Kidney glomerular epithelial cell (primary cell): ENCODE measurements around the gene CYP1A2.

Experiments used
- DNase-seq: peaks from one replicate; lab custom pipeline; 2025; lab: John Stamatoyannopoulos, UW

The CYP1A2 gene

DNA sequence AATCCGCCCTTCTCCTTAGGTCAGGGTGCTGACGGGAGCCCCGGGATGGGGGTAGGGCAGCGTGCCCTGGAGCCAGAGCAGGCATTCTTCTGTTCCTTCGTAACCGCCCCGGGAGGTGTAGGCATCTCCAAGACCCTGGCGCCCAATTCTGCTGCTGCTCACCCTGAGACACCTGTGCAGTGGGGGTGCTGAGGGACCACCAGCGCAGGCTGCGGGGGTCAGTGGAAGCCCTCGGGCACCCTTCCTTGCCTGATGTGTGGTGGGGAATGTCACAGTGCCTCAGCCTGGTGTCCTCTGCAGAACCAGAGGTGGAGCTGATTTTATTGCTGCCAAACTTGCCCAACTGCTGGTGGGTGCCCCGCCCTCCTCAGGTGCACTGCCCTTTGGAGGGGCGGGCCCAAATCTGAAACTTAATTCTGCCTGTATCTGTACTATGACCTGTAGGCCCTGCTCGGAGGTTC, 40.6 kb downstream of the CYP1A2 start:
- DNase-seq, result no peak

DNA sequence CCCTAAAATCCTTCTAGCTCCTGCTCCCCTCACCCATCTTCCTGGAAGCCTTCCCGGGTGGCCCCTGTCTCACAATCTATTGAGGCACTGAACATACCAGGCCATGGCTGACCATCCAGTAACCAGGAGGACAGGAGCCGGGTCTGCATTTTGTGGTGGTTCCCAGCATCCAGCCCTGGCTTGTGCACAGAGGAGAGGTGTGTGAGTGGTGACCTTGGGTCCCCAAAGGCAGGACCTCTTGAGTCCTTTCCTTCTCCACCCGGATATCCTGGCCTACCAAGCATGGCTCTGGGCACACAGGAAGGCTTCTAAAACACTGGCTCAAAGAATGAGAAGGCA, 41.1 kb downstream of the CYP1A2 start:
- DNase-seq, result no peak

DNA sequence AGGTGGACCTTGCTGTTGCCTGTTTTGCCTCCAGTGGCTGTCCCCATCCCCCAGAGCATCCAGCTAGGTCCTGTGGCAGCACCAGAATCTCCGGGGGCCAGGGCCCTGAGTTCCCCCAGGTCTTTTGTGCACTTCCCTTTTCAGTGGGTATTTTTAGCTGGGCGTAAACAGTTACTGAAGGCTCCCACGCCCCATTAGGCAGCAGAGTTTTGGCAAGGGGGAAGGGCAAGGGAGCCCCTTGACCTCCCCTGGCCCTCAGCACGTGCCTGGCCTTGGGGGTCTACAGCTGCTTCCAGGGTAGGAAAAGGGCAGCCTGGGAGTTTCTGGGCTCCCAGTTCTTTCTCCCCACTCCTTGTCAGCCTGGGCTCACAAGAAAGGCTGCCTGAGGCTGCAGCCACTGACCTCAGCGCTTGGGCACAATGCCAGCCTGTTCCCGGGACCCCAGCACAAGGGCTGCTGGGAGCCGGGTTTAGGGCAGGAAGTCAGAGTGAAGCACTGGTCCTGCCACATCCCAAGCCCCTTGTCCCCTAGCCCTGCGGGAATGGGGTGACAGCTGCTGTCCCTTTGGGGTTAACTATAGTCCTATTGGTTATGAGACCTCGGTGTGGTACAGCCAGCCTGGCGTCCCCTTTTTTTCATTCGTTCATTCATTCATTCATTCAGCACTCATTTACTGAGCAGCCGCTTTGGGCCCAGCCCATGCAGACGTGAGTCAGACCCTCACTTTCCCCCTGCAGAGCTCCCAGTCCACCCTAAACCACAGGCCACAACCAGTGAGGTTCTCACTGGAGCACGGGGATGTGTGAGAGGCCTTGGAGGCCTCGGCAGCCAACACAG, 41.7 kb downstream of the CYP1A2 start:
- DNase-seq, result peak; percentile 22

DNA sequence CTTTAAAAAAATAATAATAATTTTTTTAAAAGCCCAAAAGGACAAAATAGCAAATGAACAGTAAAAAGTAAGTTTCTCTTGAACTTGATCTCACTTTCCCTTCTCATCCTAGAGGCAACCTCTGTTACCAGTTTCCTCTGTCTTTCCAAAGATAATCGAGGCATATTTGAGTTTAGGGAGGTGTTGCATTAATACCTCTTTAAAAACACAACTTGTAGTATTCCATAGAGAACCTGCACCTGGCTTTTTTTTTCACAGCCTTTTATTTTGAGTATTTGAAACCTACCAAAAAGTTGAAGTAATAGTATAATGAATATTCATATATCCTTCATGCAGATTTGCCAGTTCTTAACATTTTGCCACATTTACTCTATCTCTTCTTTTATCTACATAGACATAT, 42.4 kb downstream of the CYP1A2 start:
- DNase-seq, result no peak

DNA sequence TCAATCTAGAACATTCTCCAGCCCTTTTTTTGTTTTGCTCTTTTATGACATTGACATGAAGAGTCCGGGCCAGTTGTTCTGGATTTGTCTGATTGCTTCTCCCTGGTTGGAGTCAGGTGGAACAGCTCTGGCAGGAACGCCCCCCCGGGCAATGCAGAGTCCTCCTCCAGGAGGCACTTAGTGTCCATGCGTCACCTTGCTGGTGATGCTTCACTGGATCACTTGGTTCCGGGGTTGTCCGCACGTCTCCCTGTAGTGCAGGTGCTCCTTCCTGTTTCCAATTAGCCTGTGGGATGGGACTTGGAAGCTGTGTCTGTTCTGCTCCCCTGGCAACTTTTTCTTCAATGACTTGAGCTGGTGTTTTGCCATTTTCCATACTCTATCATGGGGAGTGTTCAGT, 43.0 kb downstream of the CYP1A2 start:
- no peak for DNase-seq

DNA sequence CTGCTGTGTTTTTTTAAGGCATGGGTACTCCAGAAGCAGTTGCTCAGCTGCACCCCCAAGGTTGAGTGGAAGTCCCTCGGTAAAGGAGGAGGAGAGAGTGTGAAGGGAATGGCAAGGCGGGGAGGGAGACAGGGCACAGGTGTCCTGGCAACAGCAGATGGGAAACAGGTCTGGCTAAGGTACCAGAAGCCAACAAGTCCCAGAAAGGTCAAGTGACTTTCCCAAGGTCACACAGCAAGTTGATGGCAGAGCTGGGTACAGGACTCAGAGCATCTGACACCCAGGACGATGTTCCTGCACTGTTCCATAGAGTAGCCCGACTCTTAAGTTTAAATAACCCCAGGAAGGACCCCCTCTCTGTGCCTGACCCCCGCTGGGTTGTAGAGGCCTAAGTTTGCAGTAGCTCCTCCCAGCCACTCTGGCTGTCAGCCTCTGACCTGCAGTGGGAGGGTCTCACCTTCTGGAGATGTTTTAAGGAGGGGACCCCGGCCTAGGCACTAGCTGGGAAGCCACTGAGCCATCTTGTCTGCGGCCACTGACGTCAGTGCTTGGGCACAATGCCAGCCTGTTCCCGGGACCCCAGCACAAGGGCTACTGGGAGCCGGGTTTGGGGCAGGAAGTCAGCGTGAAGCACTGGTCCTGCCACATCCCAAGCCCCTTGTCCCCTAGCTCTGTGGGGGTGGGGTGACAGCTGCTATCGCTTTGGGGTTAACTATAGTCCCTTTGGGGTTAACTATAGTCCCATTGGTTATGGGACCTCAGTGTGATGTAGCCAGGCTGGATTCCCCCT, 43.8 kb downstream of the CYP1A2 start:
- no peak for DNase-seq

DNA sequence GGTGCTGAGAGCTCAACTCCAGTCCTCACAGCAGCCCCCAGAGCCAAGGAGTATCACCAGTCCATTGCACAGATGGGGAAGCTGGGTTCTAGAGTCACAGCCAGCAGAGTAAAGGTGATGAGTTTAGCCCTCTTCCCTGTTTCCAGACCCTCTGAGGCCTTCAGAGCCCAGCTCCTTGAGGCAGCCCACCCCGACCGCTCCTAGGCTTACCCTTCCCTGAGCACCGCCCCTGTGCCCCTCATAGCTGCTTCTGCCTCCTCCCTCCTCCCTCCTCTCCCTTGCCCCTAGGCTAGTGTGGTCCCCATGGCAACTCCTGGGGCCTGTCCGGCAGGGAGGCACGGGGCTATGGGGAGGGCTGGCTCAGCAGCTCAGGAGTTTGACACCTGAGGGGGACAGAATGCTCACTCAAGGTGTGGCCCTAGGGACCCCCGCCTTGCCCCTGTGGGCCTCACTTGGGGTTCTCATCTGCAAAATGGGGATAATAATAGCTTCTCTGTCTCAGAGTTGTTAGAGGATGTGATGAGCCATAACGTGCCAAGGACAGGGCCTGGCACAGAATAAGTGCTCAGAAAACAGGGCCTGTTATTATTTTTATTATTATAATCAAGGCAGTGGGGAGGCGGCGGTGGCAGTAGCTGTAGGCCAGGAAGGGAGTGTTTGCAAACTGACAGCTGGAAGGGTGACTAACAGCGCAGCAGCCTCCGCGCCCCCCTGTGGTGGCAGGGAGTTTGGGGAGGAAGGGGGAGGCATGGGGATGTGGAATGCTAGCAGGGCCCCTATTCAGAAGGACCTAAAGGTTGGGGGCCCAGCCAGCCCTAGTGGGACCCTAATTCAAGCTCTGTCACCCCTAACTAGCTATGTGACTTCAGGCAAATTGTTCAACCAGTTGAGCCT, 44.7 kb downstream of the CYP1A2 start:
- DNase-seq, result no peak

DNA sequence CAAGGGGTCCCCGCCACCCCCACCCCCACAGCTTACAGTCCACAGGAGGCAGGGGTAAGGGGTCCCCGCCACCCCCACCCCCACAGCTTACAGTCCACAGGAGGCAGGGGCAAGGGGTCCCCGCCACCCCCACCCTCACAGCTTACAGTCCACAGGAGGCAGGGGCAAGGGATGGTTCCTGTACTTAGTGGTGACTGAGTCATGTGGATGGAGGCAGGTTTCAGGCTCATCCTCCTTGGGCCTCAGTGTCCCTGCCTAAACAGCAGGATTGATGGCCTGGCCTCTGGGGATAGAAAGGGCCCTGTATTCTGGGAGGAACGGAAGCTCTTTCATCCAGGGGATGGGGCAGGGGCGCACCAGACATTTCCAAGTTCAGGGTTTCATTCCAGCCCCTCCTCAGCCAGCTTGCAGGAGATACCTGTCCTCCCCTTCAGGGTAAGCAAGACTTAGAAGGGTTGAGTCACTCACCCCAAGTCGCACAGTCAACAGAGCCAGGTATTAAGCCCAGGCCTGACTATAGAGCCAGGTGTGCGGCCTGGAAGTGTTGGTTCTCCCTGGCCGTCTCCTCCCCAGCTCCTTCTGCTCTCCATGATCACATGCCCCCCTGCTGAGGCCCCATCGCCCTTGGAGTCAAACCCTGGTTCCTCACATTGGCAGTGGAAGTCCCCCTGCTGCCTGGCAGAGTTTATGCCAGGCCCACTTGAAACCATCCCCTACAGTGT, 45.8 kb downstream of the CYP1A2 start:
- DNase-seq, result no peak

DNA sequence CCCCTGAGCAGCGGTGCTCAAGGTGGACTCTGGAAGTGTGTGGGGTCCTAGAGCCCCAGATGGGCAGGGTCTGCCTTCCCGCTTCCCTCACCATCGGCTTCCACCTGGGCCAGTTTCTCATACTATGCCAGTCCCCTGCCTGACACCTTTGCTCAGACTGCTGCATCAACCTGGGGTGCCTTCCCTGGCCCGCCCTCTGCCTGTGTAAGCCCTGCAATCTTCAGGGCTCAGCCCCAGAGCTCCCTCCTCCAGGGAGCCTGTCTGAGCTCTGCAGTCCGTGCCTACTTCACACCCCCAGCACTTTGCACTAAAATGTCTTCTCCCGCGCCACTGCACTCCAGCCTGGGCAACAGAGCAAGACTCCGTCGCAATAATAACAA, 46.3 kb downstream of the CYP1A2 start:
- no peak for DNase-seq

DNA sequence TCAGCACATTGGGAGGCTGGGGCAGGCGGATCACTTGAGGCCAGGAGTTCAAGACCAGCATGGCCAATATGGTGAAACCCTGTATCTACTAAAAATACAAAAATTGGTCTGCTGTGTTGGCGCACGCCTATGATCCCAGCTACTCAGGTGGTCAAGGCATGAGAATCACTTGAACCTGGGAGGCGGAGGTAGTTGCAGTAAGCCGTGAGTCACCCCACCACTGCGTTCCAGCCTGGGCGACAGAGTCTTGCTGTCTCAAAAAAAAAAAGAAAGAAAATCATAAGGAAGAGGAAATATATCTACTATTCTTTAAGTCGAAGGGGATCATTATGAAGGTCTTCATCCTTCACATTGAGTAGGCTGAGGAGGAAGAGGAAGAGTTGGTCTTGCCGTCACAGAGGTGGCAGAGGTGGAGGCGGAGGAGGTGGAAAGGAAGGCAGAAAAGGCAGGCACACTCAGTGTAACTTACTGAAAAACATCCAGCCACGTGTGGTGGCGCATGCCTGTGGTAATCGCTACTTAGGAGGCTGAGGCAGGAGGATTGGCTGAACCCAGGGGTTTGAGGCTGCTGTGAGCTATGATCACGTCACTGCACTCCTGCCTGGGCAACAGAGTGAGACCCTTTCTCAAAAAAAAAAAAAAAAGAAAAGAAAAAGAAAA, 47.5 kb downstream of the CYP1A2 start:
- no peak for DNase-seq

DNA sequence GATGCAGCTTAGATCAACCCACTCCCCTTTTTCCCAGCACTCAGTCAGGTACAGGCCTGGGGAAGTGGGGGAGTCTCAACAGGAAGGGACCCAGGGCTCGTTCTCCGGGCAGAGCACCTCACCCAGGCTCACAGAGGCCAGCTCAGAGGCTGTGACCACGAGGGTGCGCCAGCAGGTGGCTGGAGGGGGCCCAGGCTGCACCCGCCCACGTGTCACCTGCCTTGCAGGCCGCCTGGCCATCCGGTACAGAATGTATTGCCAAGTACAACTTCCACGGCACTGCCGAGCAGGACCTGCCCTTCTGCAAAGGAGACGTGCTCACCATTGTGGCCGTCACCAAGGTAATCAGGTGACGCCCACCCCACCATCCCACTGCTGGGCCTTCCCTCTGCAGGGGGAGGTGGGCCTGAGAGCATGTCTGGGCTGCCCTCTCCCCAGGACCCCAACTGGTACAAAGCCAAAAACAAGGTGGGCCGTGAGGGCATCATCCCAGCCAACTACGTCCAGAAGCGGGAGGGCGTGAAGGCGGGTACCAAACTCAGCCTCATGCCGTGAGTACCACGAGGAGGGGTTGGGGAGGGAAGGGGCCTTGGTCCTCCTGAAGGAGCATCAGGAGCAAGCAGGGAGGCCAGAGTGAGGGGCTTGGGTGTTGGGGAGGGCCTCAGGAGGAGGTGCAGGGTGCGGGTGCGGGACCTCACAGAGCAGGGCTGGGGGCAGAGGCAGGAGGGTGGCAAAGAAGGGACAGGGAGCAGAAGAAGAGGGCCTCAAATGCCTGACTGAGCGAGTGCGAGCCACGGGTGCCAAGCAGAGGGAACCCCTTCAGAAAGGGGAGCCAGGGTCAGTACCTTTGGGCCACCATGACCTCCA, 50.0 kb downstream of the CYP1A2 start:
- DNase-seq, result no peak

DNA sequence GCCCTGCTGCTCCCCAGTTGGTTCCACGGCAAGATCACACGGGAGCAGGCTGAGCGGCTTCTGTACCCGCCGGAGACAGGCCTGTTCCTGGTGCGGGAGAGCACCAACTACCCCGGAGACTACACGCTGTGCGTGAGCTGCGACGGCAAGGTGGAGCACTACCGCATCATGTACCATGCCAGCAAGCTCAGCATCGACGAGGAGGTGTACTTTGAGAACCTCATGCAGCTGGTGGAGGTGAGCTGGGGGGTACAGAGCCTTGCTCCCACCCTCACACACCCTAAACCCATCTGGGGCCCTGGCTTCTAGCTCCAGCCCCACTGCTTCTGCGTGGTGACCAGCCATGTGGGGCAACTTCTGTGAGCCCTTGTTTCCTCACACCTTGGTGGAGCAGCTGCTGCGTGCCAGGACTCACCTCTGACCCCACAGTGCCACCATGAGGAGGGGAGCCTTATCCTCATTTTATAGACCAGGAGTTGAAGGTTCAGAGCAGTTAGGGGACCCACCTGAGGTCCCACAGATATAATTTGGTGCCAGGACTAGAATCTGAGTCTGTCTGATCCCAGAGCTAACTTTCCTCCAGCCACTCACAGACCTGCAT, 50.7 kb downstream of the CYP1A2 start:
- no peak for DNase-seq

DNA sequence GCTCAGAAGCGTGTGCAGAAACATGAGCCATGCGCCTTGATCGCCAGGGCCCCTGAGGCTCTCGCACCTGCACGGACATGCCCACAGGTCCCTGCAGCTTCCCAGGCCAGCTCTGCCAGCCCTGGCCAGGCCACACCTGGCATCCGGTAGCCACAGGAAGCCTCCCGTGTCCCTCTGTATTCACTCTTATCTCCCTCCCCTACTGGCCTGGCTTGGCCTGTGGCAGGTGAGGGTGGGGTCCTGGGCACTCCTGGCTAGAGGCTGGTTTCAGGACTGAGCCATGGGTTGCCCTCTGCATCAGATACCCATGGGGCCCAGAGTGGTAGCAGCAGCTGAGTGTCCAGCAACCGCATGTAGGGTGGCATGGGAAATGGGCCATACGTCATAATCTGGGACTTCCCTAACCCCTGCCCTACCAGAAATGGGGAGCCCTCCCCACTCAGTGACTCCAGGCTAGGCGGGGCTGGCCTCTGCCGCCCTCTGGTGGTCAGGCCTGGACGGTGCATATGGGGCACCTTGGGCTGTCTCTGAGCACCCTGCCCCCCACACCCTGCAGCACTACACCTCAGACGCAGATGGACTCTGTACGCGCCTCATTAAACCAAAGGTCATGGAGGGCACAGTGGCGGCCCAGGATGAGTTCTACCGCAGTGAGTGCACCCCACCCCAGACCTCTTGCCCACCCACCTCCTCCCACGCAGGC, 51.4 kb downstream of the CYP1A2 start:
- DNase-seq, result peak; percentile 44

DNA sequence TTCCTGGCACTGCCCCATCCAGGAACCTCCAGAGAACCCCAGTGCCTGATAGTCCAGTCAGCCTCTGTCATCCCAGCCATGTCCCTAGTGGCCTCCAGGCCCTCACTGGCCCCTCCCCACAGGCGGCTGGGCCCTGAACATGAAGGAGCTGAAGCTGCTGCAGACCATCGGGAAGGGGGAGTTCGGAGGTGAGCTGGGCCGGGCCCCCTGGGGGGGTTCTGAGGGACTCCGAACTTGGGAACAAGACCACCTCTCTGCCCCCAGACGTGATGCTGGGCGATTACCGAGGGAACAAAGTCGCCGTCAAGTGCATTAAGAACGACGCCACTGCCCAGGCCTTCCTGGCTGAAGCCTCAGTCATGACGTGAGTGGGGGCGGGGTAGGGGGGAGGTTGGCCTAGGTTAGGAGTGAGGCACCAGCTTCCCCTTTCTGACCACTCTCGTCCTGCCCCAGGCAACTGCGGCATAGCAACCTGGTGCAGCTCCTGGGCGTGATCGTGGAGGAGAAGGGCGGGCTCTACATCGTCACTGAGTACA, 52.0 kb downstream of the CYP1A2 start:
- DNase-seq, result no peak

DNA sequence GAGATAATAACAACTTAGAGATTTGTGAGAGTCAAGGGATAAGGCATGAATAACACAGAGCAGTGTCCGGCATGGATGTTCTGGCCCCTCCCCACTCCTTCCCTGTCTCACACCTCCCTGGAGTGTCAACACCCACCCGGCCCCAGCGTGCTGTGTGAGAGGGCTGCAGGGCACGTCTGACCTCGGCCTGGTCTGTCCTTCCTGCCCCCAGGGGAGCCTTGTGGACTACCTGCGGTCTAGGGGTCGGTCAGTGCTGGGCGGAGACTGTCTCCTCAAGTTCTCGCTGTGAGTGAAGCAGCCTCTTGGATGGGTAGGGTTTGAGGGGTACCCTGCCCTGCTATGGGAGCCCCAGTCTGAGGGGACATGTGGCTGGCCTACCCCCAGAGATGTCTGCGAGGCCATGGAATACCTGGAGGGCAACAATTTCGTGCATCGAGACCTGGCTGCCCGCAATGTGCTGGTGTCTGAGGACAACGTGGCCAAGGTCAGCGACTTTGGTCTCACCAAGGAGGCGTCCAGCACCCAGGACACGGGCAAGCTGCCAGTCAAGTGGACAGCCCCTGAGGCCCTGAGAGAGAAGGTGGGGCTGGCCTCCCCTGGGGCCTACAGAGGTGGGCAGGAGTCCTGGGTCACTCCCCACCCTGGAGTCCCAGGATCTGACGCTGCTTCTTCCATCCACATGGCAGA, 52.8 kb downstream of the CYP1A2 start:
- no peak for DNase-seq

DNA sequence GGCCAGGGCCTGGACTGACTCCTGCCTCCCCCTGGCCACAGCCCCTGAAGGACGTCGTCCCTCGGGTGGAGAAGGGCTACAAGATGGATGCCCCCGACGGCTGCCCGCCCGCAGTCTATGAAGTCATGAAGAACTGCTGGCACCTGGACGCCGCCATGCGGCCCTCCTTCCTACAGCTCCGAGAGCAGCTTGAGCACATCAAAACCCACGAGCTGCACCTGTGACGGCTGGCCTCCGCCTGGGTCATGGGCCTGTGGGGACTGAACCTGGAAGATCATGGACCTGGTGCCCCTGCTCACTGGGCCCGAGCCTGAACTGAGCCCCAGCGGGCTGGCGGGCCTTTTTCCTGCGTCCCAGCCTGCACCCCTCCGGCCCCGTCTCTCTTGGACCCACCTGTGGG, 53.6 kb downstream of the CYP1A2 start:
- no peak for DNase-seq

DNA sequence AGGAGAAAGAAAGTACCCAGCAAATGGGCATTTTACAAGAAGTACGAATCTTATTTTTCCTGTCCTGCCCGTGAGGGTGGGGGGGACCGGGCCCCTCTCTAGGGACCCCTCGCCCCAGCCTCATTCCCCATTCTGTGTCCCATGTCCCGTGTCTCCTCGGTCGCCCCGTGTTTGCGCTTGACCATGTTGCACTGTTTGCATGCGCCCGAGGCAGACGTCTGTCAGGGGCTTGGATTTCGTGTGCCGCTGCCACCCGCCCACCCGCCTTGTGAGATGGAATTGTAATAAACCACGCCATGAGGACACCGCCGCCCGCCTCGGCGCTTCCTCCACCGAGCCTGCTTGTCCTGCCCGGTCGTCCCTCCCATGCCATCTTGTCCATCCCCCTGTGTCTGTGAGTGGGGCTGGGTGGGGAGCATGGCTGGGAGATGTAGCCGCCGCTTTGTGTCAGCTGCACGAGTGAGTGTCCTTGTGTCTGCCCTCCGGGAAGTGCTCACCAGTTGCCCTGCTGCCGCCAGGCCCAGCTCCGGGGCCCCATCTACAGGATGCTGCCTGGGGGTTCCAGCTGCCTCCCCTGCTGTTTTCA, 54.3 kb downstream of the CYP1A2 start:
- no peak for DNase-seq

DNA sequence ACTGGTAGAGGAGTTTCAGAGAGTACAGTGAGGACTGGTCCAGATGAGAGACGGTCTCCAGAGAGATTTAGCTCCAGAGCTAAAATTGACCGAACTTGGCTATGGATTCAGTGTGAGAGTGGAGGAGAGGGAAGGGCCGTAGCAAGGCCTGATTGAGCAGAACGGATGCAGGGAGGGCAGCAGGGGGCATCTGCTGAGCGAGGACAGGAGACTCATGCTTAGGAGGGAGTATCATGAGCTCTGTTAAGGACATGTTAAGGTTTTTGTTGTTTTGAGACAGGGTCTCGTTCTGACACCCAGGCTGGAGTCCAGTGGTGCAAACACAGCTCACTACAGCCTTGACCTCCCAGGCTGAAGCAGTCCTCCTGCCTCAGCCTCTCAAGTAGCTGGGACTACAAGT, 56.3 kb downstream of the CYP1A2 start:
- no peak for DNase-seq
